Astrocyte of the cerebellum (primary cell): ENCODE results near the gene ANKRD13B.

ENCODE experiments used
- DNase-seq: peaks from one replicate; pipeline ENCODE4 v3.0.0-alpha.2; 2011; ENCODE audit warnings: low read depth
- H3K4me3 ChIP-seq: 2 replicates; pipeline ENCODE4 v1.5.1; 2011; ENCODE audit warnings: mild to moderate bottlenecking, low read depth, low read length, moderate library complexity
- CTCF ChIP-seq: IDR thresholded peaks from 2 replicates; pipeline ENCODE4 v1.5.1; 2012; ENCODE audit warnings: low read length, low read depth, moderate library complexity, mild to moderate bottlenecking; ENCODE audit errors: missing control alignments
- in situ Hi-C: cut with HindIII; loops from 2 replicates; pipeline ENCODE4 v1.10.0; 2017; ENCODE audit warnings: low sequenced_read_pairs

The ANKRD13B gene

GRCh38 chr17:29563816-29564215 lies 29.1 kb upstream of the ANKRD13B start:
- in situ Hi-C loops: no loop called here
- DNase-seq: no peak
- no peak for TF ChIP-seq CTCF

DNA sequence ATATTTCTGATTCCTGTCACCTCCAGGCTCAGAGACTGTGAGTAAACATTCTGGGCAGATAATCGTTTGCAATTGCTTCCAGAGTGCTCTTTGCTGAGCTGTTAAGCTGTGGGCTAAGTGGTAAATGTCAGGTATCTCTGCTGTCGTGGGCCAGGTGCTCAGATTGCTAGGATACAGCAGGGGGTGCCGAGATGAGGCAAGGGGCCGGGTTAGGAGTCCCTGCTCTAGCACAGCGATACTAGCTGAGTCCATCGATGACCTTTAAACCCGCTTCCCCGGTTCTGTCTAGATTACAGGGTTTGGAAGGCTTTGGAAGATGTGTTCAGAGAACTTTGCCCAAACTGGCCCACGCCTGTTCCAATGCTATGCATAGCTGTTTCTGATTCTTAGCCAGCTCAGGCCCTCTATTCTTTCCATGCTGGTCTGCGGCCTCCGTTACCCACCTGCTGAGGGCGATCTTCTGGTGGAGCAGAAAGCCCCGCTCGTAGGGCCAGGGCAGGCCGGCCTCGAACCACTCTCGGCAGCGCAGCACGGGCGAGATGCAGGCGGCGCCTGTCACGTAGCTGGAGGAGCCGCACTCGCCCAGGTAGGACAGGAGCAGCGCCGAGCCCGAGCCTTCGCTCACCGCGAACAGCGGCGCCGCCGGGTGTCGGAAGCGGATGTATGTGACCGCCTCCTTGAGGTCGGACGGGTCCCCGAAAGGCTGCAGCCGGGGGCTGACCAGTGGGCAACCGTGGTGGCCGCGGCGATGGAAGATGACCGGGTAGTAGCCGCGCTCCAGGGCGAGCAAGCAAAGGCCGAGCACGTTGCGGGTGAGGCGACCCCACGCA lies 27.1 kb upstream of the ANKRD13B start:
- TF ChIP-seq CTCF: peak; percentile 6
- in situ Hi-C loops: no loop called here
- DNase-seq: no peak
- peak overlapping the region; percentile 32 for H3K4me3 ChIP-seq

More at GRCh38 chr17:29563816-29564215, 29.1 kb upstream of the ANKRD13B start:
- no peak overlapping the region for H3K4me3 ChIP-seq

DNA sequence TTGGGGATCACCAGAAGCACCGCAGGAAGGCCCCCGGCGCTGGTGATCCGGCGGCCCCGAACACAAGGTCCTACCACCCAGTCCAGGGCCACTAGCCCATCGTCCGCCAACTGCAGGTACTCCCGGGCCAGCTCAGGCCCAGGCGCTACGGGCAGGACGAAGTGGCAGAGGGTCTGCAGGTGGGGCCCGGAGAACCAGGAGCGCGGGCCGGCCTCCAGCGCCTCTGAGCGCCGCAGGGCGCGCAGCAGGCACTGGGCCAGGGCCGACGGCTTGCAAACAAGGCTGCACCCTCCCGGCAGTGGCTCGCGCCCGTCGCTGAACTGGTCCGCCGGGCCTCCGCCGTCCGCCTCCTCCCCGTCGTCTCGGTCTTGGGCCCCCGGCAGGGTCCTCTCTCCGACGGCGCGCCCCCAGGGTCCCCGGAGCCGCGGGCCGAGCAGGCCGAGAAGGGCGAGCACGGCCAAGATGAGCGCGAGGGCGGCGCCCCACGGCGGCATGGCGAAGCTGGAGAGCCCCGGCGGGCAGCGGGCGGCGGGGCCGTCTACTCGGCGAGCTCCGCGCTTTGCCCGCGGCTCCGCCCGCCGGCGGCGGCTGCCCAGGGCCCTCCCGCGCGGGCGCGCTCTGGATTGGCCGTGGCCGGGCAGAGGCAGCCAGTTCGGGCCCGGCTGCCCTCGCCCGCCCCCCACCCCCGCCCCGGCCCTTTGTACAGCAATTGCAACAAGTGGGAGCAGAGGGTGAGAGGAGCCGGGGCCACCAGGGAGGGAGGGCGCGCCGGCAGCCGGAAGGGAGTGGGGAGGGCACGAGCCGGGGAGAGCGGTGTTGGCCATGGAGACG lies 26.2 kb upstream of the ANKRD13B start, which contains the start of gene ABHD15:
Gene ABHD15 (minus strand): TSS at position 565 of the 831 bp plus-strand sequence. CDS start 71 bp downstream, at position 494.
- peak within 1 kb of the TSS; percentile 72 for H3K4me3 ChIP-seq
- in situ Hi-C loops: no loop called here
- no peak for DNase-seq
- no peak for TF ChIP-seq CTCF

- no peak for TF ChIP-seq CTCF
- no peak for DNase-seq
- in situ Hi-C loops: no loop called here
- peak overlapping the region; percentile 72 for H3K4me3 ChIP-seq
Measured at GRCh38 chr17:29567304-29567553, 25.7 kb upstream of the ANKRD13B start.

- no peak for TF ChIP-seq CTCF
- DNase-seq: no peak
- in situ Hi-C loops: no loop called here
- H3K4me3 ChIP-seq: peak overlapping the region; percentile 72
Measured at GRCh38 chr17:29567554-29568330, 25.2 kb upstream of the ANKRD13B start.
